Trophoblast cell (in vitro differentiated cells and primary cell): ENCODE measurements around the gene ARRDC4.
A peak's percentile ranks its signal among the peaks of the same experiment; 100 is the strongest.

Experiments used
- DNase-seq, 2 donors: peaks; one replicate each; pipeline ENCODE4 v3.0.0-alpha.2; 2016
- H2AFZ ChIP-seq: 2 replicates; pipeline ENCODE4 v1.6.1; 2013; ENCODE audit warnings: low read length, moderate library complexity, mild to moderate bottlenecking; ENCODE audit not compliant: insufficient read depth, poor library complexity
- H2AK5ac ChIP-seq: 2 replicates; pipeline ENCODE4 v1.6.1; 2013; ENCODE audit warnings: mild to moderate bottlenecking, low read length
- H2BK120ac ChIP-seq: 2 replicates; pipeline ENCODE4 v1.6.1; 2013; ENCODE audit warnings: low read length, mild to moderate bottlenecking, moderate library complexity; ENCODE audit not compliant: insufficient read depth, poor library complexity
- H2BK12ac ChIP-seq: 2 replicates; pipeline ENCODE4 v1.6.1; 2013; ENCODE audit warnings: mild to moderate bottlenecking, low read length, moderate library complexity
- H2BK5ac ChIP-seq: 2 replicates; pipeline ENCODE4 v1.6.1; 2013; ENCODE audit warnings: low read length, low read depth, moderate library complexity, mild to moderate bottlenecking; ENCODE audit not compliant: poor library complexity
- H3K14ac ChIP-seq: 2 replicates; pipeline ENCODE4 v1.6.1; 2013; ENCODE audit warnings: mild to moderate bottlenecking, low read length
- H3K18ac ChIP-seq: 2 replicates; pipeline ENCODE4 v1.6.1; 2013; ENCODE audit warnings: mild to moderate bottlenecking, low read length
- H3K23ac ChIP-seq: 2 replicates; pipeline ENCODE4 v1.6.1; 2013; ENCODE audit warnings: low read length
- H3K27ac ChIP-seq: 2 replicates; pipeline ENCODE4 v1.5.1; 2013; ENCODE audit warnings: low read depth, mild to moderate bottlenecking, inconsistent platforms, low read length, moderate library complexity
- H3K27me3 ChIP-seq: 2 replicates; pipeline ENCODE4 v1.6.1; 2013; ENCODE audit warnings: inconsistent platforms, mild to moderate bottlenecking, low read length, moderate library complexity; ENCODE audit not compliant: insufficient read depth
- H3K36me3 ChIP-seq, 2 experiments: 1 replicate in 1 of 2; 2 replicates in 1 of 2; pipeline ENCODE4 v1.6.1; 2013; ENCODE audit warnings: low read length in 2 of 2, mild to moderate bottlenecking in 2 of 2, moderate library complexity in 1 of 2; ENCODE audit not compliant: insufficient read depth in 2 of 2, control insufficient read depth in 1 of 2
- H3K4ac ChIP-seq: 2 replicates; pipeline ENCODE4 v1.6.1; 2013; ENCODE audit warnings: low read depth, mild to moderate bottlenecking, low read length, moderate library complexity
- H3K4me1 ChIP-seq, 2 experiments: 1 replicate in 1 of 2; 2 replicates in 1 of 2; pipeline ENCODE4 v1.6.1; 2013; ENCODE audit warnings: low read length in 2 of 2, mild to moderate bottlenecking in 2 of 2, moderate library complexity in 1 of 2; ENCODE audit not compliant: insufficient read depth in 2 of 2, control insufficient read depth in 1 of 2
- H3K4me2 ChIP-seq: 2 replicates; pipeline ENCODE4 v1.6.1; 2013; ENCODE audit warnings: inconsistent platforms, mild to moderate bottlenecking, low read length, moderate library complexity
- H3K4me3 ChIP-seq: 2 replicates; pipeline ENCODE4 v1.5.1; 2013; ENCODE audit warnings: mild to moderate bottlenecking, low read depth, low read length, inconsistent platforms
- H3K79me1 ChIP-seq: one replicate; pipeline ENCODE4 v1.6.1; 2013; ENCODE audit warnings: low read length
- H3K79me2 ChIP-seq: 2 replicates; pipeline ENCODE4 v1.6.1; 2013; ENCODE audit warnings: low read length, mild to moderate bottlenecking; ENCODE audit not compliant: control insufficient read depth, insufficient read depth, poor library complexity
- H3K9ac ChIP-seq: 2 replicates; pipeline ENCODE4 v1.6.1; 2013; ENCODE audit warnings: mild to moderate bottlenecking, low read length
- H3K9me3 ChIP-seq: 2 replicates; pipeline ENCODE4 v1.6.1; 2013; ENCODE audit warnings: low read depth, mild to moderate bottlenecking, control low read depth, inconsistent platforms, low read length; ENCODE audit not compliant: insufficient read depth
- H4K12ac ChIP-seq: 2 replicates; pipeline ENCODE4 v1.6.1; 2013; ENCODE audit warnings: low read depth, mild to moderate bottlenecking, low read length, moderate library complexity
- H4K8ac ChIP-seq: 2 replicates; pipeline ENCODE4 v1.6.1; 2013; ENCODE audit warnings: low read depth, mild to moderate bottlenecking, low read length, moderate library complexity
- H4K91ac ChIP-seq: one replicate; pipeline ENCODE4 v1.6.1; 2013; ENCODE audit warnings: low read depth, mild to moderate bottlenecking, low read length, moderate library complexity
- WGBS: extraction: QIAGEN DNeasy Blood & Tissue Kit; methylation state at CpG from one replicate; pipeline ENCODE4 v1.1.7; 2013; ENCODE audit warnings: missing lambda C conversion rate; ENCODE audit not compliant: insufficient read length, insufficient coverage; ENCODE audit errors: extremely low coverage; 5-methylcytosine and 5-hydroxymethylcytosine counted together

Gene ARRDC4

GRCh38 chr15:97978401-97979139 lies 18.1 kb downstream of the ARRDC4 start:
- H3K4me2 ChIP-seq: no peak overlapping the region
- no peak overlapping the region for H3K4me3 ChIP-seq
- H3K23ac ChIP-seq: no peak overlapping the region
- no peak overlapping the region for H2BK5ac ChIP-seq
- H3K9ac ChIP-seq: no peak overlapping the region
- no peaks in the 10 kb centered on the region for H3K4me1 ChIP-seq
- H3K18ac ChIP-seq: no peak overlapping the region
- H3K9me3 ChIP-seq: no peaks in the 10 kb centered on the region
- no peak overlapping the region for H4K91ac ChIP-seq
- no peaks in the 10 kb centered on the region for H3K27me3 ChIP-seq
- no peak overlapping the region for H4K8ac ChIP-seq
- H3K36me3 ChIP-seq: no peaks in the 10 kb centered on the region
- no peaks in the 10 kb centered on the region for H3K79me1 ChIP-seq
- no peaks in the 10 kb centered on the region for H3K79me2 ChIP-seq
- no peak overlapping the region for H3K27ac ChIP-seq
- no peak overlapping the region for H2AK5ac ChIP-seq
- H2BK120ac ChIP-seq: no peak overlapping the region
- H2BK12ac ChIP-seq: no peak overlapping the region
- DNase-seq: peak; percentile 41 to 60
- H3K4ac ChIP-seq: no peak overlapping the region
- H3K14ac ChIP-seq: no peak overlapping the region
- no peak overlapping the region for H2AFZ ChIP-seq
- no peak overlapping the region for H4K12ac ChIP-seq
- no CpG with 5 or more reads among the region's 4 CpGs for WGBS

GRCh38 chr15:97979140-97979520 lies 18.6 kb downstream of the ARRDC4 start:
- H3K18ac ChIP-seq: no peak overlapping the region

GRCh38 chr15:97981058-97981457 lies 20.6 kb downstream of the ARRDC4 start:
- no peak overlapping the region for H3K18ac ChIP-seq
- no peak overlapping the region for H3K4me2 ChIP-seq
- WGBS: no CpG with 5 or more reads among the region's 3 CpGs
- H3K27ac ChIP-seq: no peak overlapping the region
- H3K36me3 ChIP-seq: no peaks in the 10 kb centered on the region
- H3K9ac ChIP-seq: no peak overlapping the region
- no peak overlapping the region for H4K12ac ChIP-seq
- H3K27me3 ChIP-seq: no peaks in the 10 kb centered on the region
- H4K8ac ChIP-seq: no peak overlapping the region
- H2AK5ac ChIP-seq: no peak overlapping the region
- no peak overlapping the region for H2BK12ac ChIP-seq
- H2BK5ac ChIP-seq: no peak overlapping the region
- H3K9me3 ChIP-seq: no peaks in the 10 kb centered on the region
- no peaks in the 10 kb centered on the region for H3K4me1 ChIP-seq
- no peak overlapping the region for H3K4ac ChIP-seq
- no peak for DNase-seq
- no peak overlapping the region for H3K4me3 ChIP-seq
- no peaks in the 10 kb centered on the region for H3K79me2 ChIP-seq
- H3K14ac ChIP-seq: no peak overlapping the region
- no peak overlapping the region for H4K91ac ChIP-seq
- H2BK120ac ChIP-seq: no peak overlapping the region
- H3K23ac ChIP-seq: no peak overlapping the region
- no peak overlapping the region for H2AFZ ChIP-seq
- no peaks in the 10 kb centered on the region for H3K79me1 ChIP-seq

More at GRCh38 chr15:97979140-97979520, 18.6 kb downstream of the ARRDC4 start:
- Histone ChIP-seq H3K79me2 (no peaks in the 10 kb centered on the region), H2AK5ac (no peak overlapping the region), H4K8ac (no peak overlapping the region), H3K36me3 (no peaks in the 10 kb centered on the region), H4K12ac (no peak overlapping the region), H3K23ac (no peak overlapping the region), H2BK12ac (no peak overlapping the region), H3K4me1 (no peaks in the 10 kb centered on the region), H3K9ac (no peak overlapping the region), H3K27ac (no peak overlapping the region), H3K27me3 (no peaks in the 10 kb centered on the region), H4K91ac (no peak overlapping the region), H3K9me3 (no peaks in the 10 kb centered on the region), H3K14ac (no peak overlapping the region), H2BK120ac (no peak overlapping the region), H3K4me2 (no peak overlapping the region), H3K79me1 (no peaks in the 10 kb centered on the region), H2BK5ac (no peak overlapping the region), H3K4me3 (no peak overlapping the region), H2AFZ (no peak overlapping the region), H3K4ac (no peak overlapping the region)
- WGBS: no CpG with 5 or more reads among the region's 2 CpGs
- no peak for DNase-seq

GRCh38 chr15:97981758-97982157 lies 21.3 kb downstream of the ARRDC4 start:
- WGBS: no CpG with 5 or more reads among the region's 1 CpG
- Histone ChIP-seq H2AFZ (no peak overlapping the region), H3K9me3 (no peaks in the 10 kb centered on the region), H3K4me3 (no peak overlapping the region), H3K79me2 (no peaks in the 10 kb centered on the region), H4K8ac (no peak overlapping the region), H3K27me3 (no peaks in the 10 kb centered on the region), H3K36me3 (no peaks in the 10 kb centered on the region), H3K4ac (no peak overlapping the region), H4K12ac (no peak overlapping the region), H3K27ac (no peak overlapping the region), H2AK5ac (no peak overlapping the region), H3K4me2 (no peak overlapping the region), H3K79me1 (no peaks in the 10 kb centered on the region), H3K4me1 (no peaks in the 10 kb centered on the region), H2BK12ac (no peak overlapping the region), H3K18ac (no peak overlapping the region), H3K9ac (no peak overlapping the region), H2BK5ac (no peak overlapping the region), H3K23ac (no peak overlapping the region), H4K91ac (no peak overlapping the region), H3K14ac (no peak overlapping the region), H2BK120ac (no peak overlapping the region)
- no peak for DNase-seq
